A172 (cell line): ENCODE data around the gene DHRSX. TPM values are rescaled to one million over a fixed set of nuclear protein-coding genes. Genes with fewer than 3 reads are reported as not detected.
A peak's percentile ranks its signal among the peaks of the same experiment; 100 is the strongest.
"Not testable (repeated sequence)": the region's sequence is repeated elsewhere in the genome, so short reads cannot be mapped to it uniquely, and the experiment has no call there.

Experiments used
- DNase-seq: peaks from one replicate; pipeline ENCODE4 v3.0.0-alpha.2; 2015; ENCODE audit warnings: low spot score
- total RNA-seq: library from RNA; depleted of rRNA; stranded (reverse); fragments of >200 nt; shearing (Covaris generic); gene quantifications from 2 replicates; pipeline ENCODE4 v1.2.3, GENCODE V29; 2014

The DHRSX gene
- total RNA-seq, 1 experiment from 2014 or later: 47.2 TPM

DNA sequence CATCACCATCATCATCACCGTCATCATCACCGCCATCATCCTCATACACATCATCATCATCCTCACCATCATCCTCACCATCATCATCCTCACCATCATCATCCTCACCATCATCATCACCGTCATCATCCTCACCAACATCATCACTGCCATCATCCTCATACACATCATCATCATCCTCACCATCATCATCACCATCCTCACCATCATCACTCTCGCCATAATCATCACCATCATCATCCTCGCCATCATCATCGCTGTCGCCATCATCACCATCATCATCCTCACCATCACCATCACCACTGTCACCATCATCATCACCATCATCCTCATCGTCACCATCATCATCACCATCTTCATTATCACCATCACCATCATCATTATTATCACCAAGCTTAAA, 19.8 kb upstream of the DHRSX start:
- DNase-seq: no peak

DNA sequence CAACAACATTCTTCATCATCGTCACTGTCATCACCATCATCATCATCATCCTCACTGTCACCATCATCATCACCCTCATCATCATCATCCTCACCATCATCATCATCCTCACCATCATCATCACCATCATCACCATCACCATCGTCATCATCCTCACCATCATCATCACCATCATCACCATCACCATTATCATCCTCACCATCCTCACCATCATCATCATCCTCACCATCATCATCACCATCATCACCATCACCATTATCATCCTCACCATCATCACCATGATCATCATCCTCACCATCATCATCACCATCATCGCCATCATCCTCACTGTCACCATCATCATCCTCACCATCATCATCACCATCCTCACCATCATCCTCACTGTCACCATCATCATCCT, 18.9 kb upstream of the DHRSX start:
- not testable (repeated sequence) for DNase-seq

DNA sequence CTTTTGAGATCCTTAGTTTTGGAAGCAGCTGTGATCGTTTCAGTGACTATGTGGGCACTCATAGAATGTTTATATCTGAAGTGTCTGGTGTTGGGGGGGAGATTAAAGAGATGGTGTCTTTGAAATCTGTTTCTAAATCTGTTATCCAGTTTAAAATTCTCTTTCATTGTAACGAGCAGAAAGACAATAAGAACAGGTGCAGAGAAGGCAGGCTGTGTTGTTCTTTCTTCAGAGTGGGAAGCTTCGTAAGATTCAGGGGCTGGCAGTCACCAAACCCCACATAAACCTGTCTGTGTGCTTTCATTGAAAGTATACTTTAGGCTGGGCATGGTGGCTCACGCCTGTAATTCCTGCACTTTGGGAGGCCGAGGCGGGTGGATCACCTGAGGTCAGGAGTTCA, 16.3 kb upstream of the DHRSX start:
- DNase-seq: no peak

DNA sequence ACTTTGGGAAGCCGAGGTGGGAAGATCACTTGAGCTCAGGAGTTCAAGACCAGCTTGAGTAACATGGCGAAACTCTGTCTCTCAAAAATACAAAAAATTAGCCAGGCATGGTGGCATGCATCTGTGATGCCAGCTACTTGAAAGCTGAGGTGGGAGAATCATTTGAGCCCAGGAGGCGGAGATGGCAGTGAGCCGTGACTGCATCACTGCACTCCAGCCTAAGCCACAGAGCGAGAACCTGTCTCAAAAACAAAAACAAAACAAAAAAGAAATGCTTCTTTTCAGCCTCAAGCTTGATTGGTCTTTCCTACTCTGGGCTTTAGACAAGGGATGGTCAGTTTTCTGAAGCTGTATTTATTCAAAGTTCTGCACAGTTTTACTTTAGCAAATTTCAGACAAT, 15.8 kb upstream of the DHRSX start:
- no peak for DNase-seq

DNA sequence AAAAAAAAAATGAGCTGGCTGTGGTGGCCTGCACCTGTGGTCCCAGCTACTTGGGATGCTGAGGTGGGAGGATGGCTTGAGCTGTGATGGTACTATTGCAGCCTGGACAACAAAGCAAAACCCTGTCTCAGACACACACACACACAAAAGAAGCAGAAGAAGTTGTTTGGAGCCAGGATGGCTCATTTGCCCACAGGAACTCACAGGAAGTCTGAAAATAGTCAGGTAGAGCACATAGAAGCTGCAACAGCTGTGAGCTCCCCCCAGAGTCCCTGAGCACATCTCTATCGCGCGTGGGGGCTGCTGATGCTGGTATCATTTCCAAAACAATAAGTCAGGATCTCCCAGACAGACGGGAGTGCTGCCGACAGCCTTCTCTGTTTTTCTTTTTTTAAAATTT, 13.4 kb upstream of the DHRSX start:
- DNase-seq: no peak

DNA sequence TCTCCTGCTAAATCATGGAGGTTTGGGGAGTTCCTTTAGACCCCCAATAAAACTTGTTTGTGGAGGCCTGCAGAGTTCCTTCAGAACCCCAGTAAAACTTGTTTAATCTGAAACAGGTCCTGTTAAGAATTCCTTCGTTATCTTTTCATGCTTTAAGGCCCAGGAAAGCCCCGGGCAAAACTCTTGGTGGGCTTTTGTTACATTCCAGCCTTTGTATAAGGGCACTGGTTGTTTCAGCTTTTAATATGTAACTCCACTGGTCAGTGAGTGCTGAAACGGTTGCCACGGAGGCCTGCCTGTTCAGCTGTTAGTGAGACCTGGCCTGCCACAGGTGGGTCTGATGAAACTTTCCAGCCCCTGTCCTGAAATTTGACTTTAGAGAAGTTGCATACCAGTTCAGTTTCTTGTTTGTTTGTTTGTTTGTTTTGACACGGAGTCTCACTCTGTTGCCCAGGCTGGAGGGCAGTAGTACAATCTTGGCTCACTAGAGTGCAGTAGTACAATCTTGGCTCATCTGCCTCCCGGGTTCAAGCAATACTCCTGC, 12.4 kb upstream of the DHRSX start:
- DNase-seq: no peak

DNA sequence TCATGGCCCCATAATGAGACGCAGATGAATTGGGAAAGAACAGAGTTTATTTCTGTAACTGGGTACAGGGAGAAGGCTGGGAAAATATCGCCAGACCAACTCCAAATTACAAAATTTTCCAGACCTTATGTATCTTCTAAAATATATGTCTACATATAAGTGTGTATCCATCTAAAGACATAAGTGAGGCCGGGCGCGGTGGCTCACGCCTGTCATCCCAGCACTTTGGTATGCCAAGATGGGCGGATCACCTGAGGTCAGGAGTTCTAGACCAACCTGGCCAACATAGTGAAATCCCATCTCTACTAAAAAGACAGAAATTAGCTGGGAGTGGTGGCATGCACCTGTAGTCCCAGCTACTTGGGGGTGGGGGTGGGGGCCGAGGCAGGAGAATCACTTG, 11.7 kb upstream of the DHRSX start:
- no peak for DNase-seq

DNA sequence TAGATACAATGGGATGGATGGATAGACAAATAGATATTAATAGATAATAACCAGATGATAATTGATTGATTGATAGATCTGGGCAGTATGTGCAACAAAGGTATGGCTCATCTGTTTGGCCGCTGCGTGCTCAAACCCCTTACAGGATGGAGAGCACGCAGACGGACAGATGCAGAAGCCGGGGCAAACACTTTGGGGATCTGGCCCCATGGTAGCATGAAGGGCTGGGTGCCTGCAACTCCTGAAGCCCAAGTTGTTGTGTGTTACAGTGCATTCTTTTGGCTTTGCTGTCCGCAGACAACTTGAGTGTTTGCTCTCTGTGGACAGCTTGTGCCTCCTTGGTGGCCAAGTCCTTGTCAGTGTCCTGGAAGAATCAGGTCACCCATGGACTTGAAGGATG, 10.6 kb upstream of the DHRSX start:
- no peak for DNase-seq

DNA sequence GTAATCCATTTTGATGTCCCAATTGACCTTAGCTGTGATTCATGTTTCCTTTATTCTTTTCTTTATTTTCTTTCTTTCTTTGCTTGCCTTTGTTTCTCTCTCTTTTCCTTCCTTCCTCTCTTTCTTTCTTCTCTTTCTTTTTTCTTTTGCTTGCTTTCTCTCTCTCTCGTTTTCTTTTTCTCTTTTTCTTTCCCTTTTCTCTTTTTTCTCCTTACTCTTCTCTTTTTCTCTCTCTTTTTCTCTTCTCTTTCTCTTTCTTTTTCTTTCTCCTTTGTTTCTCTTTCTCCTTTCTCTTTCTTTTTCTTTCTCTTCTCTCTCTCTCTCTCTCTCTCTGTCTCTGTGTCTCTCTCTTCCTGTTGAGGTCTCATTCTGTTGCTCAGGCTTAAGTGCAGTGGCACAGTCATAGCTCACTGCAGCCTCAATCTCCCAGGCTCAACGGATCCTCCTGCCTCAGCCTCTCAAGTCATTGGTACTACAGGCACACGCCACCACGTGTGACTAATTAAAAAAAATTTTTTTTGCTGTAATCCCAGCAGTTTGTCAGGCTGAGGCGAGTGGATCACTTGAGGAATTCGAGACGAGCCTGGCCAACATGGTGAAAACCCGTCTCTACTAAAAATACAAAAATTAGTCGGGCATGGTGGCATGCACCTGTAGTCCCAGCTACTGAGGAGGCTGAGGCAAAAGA, 8.0 kb upstream of the DHRSX start:
- no peak for DNase-seq

DNA sequence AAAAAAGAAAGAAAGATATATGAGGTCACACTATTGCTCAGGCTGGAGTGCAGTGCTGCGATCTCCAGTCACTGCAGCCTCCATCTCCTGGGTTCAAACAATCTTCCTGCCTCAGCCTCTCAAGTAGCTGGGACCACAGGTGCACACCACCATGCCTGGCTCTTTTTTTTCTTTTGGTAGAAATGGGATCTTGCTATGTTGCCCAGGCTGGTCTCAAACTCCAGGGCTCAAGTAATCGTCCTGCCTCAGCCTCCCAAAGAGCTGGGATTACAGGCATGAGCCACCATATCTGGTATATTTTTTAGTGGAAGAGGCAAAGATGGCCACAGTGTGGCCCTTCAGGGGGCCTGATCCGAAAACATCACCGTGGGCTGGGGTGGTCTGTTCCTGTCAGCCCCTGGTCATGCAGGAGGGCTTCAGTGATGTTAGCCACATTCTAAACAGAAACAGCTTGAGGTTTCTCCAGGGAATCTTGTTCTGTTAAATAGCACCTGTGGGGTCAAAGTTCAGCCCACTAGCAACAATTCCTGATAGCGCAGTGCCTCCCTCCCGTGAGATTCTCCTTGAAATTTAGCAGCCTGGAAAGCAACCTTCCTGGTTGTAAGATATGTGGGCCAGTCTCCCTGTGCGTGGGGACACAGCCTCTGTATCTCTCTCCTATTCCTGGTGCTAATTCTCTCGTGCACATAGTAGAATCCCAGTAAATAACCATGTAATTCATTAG, 7.3 kb upstream of the DHRSX start:
- no peak for DNase-seq

DNA sequence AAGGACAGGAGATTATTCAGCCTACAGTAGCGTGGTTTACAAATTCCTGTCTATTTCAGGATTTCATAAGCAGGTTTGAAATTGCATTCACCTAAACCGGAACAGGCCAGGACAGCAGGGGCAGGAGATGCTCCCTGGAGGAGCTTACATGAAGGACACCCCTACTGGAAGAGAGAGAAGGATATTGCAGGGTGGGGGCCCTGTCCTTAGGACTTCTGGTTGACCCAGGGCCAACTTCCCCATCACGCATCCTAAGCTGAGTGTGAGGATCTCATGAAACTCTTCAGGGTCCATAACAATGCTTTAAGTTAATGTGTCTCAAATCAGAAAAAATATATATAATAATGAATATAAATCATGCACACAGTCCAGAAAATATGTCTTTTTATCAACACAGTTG, 6.4 kb upstream of the DHRSX start:
- DNase-seq: no peak

DNA sequence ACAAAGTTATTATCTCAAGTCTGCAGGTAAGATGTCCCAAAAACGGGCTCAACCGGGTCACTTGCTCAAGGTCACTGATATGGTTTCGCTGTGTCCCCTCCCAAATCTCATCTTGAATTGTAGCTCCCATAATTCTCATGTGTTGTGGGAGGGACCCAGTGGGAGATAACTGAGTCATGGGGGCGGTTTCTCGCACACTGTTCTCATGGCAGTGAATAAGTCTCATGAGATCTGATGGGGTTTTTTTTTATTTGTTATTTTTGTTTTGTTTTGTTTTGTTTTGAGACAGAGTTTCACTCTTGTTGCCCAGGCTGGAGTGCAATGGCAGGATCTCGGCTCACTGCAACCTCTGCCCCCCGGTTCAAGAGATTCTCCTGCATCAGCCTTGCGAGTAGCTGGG, 4.6 kb upstream of the DHRSX start:
- not testable (repeated sequence) for DNase-seq

DNA sequence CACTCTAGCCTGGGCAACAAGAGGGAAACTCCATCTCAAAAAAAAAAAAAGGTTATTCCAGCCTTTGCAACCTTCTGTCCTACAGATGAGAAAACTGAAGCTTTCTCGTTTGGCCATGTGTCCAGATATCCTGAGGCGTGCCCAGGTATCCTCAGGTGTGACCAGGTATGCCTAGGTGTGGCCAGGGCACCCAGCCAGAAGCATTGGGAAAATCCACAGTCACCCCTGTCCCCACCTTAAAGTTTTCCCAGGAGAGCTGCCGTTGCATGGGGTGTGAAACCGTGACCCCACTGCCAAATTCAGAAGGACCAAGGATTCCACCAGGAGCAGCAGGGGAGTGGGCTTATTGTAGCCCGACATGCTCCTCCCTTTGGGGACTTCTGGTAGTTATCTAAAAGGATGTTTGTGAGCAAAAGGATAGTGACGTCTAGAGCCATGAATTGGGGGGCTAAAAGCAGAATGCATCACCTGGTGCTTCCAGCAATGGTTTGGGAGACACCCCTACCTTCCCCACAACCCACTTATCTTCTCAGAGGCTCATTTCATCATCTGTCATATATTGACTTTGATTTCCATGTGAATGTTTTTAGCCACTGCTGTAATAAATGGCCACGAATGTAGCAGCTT, 4.0 kb upstream of the DHRSX start:
- DNase-seq: no peak

DNA sequence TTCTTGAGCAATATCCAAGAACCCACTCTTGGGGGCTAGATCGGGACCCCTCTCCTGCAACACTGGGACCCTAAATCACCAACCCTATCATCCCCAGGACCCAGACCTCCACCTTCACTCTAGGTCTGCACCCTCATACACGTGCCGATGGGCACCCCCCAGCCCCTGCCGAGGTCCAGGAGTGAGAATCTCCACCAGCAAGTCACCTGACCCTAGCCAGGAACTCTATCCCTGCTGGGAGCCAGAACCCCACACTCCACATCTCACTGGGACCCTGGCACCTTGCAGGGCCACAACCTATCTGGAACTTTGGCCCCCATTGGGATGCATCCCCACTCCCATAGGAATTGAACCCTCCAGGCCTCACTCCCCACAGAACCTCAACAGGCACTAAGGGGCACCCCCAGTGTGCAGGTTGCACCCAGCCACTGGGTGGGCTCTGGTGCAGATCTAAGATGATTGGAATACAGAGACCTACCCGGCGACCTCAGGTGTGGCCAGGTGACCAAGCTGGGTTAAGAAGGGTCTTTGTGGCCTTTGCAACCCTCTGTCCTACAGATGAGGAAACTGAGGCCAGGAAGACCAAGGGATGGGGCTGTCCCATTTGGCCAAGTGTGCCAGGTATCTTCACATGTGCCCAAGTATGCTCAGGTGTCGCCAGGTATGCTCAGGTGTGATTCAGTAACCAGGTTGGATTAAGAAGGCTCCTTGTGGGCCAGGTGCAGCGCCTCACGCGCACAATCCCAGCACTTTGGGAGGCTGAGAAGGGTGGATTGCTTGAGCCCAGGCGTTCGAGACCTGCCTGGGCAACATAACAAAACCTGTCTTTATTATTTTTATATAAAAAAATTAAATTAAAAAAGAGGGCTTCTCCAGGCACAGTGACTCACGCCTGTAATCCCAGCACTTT, 3.1 kb upstream of the DHRSX start:
- DNase-seq: no peak

DNA sequence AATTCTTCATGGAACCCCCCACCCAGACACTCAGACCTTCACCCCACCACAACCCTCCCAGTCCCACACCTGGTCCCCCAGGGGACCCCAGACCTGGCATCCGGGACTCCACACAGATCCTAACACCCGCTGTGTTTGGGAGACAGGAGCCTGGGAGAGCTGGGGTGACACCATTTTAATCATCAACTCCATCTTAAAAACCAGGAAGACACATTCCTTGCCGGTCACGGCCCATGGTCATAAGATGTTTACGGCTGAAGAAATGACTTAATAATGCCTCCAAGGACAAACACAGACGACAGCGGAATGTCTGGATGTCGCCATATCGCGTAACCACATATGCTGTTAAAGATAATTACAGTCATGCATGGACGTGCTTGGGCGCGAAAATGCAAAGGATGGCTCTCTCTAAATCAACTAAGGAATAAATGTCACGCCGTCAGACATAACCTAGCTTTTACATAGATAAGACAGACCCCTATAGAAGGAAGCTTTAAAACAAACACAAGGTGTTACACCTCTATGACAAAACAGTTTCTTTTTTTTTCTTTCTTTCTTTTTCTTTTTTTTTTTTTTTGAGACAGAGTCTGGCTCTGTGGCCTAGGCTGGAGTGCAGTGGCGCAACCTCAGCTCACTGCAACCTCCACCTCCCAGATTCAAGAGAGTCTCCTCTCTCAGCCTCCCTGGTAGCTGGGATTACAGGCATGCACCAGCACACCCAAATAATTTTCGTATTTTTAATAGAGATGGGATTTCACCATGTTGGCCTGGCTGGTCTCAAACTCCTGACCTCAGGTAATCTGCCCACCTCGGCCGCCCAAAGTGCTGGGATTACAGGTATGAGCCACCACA, 2.1 kb upstream of the DHRSX start:
- peak; percentile 35 for DNase-seq

DNA sequence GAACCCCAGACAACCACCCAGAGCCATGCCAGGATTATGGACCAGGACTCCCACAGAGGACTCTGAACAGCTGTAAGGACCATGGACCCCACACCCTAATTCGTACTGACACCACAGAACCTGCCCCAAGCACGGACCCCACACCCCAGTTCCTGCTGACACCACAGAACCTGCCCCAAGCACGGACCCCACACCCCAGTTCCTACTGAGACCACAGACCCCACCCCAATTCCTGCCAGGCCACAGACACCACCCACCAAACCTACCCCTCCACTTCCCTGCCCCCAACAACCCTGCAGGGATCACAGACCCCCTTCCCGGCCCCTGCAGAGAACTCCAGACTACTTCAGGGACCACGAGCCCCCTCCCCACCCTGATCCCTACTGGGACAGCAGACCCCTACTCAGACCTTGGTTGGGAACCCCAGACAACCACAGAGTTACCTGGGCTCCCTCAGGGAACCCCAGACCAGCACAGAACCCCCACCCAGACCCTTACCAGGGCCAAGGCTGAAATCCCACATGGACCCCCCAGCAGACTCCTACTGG, 1.4 kb upstream of the DHRSX start:
- DNase-seq: no peak

DNA sequence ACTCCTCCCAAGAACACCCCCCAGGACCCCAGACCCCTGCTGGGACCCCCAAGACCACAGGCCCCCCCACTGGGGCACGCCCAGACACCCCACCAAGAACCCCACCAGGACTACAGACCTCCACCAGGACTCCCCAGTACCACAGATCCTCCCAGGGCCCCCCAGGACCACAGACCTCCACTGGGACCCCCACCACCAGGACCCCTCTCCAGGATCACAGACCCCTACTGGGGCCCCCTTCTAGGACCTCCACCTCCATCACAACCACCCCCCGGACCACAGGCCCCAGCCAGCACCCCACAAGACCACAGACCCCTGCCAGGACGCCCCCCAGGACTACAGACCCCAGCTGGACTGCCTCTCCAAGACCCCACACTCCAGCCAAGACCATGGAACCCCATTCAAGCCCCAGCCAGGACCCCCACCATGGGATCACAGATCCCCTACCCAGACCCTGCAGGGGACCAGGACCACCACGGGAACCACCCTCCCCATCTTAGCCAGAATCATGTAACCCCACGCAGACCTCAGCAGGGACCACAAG, 855 bp upstream of the DHRSX start:
- no peak for DNase-seq

DNA sequence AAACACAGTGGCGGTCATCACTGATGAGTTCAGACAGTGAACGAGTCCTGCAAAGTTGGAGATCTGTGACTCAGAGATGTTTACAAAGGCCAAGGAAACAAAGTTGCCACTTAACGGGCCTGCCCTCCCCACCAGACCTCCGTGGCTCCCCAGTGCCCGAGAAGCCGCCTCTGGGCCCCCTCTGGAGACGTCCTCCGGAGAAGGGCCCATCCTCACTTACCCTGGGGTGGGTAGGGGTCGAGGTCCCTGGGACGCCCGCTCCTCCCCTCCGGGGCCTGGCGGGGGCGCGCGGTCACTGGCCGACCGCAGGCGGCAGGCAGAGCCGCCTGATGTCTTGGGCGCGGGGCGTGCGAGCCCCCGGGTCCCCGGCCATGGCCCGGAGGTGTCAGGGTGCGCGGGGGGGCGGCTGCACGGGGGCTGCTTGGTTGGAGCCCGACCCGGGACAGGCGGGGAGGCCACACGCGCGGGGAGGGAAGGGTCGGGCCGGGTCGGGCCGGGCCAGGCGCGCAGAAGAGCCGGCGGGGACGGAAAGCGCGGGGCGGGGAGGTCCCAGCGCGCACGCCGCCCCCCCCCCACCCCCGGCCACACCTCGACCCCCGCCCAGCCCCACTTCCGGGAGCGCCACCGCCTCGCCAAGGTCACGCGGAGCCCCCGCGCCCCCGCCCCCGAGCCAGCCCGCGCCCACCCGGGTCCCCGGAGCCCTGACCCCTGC, 529 bp downstream of the DHRSX start:
- peak; percentile 57 for DNase-seq

DNA sequence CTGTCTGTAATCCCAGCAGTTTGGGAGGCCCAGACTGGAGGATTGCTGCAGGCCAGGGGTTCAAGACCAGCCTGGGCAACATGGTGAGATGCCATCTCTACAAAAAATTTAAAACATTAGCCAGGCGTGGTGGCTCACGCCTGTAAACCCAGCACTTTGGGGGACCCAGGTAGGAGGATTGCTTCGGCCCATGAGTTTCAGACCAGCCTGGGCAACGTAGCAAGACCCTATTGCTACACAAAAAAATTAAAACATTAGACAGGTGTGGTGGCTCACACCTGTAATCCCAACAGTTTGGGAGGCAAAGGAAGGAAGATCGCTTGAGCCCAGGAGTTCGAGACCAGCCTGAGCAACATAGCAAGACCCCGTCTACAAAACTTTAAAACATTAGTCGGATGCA, 1.3 kb downstream of the DHRSX start:
- DNase-seq: no peak
